Testis (tissue), 3 donors: ENCODE results near the gene NFE2L1. TPM values are rescaled to one million over a fixed set of nuclear protein-coding genes. Genes with fewer than 3 reads are reported as not detected.
A peak's percentile ranks its signal among the peaks of the same experiment; 100 is the strongest.

Source experiments
- DNase-seq: peaks from one replicate; pipeline ENCODE4 v3.0.0-alpha.2; 2019
- H3K27ac ChIP-seq, 2 donors: fragments of 200-600 bp; sonication (generic); one replicate each; pipeline ENCODE4 v1.5.1; 2019
- H3K27me3 ChIP-seq: fragments of 200-600 bp; sonication (generic); one replicate; pipeline ENCODE4 v1.5.1; 2019
- H3K36me3 ChIP-seq: fragments of 200-600 bp; sonication (generic); one replicate; pipeline ENCODE4 v1.5.1; 2017; ENCODE audit warnings: low read depth; ENCODE audit errors: missing control alignments
- H3K4me1 ChIP-seq: fragments of 200-600 bp; sonication (generic); one replicate; pipeline ENCODE4 v1.5.1; 2019
- H3K4me3 ChIP-seq, 2 donors: fragments of 200-600 bp; sonication (generic); one replicate each; pipeline ENCODE4 v1.5.1; 2017 to 2019
- H3K9me3 ChIP-seq: fragments of 200-600 bp; sonication (generic); one replicate; pipeline ENCODE4 v1.5.1; 2017
- CTCF ChIP-seq, 3 experiments: fragments of 450-650 bp in 2 of 3; fragments of 200-600 bp in 1 of 3; sonication (generic) in 1 of 3; IDR thresholded peaks; one replicate each; pipeline ENCODE4 v1.5.1; 2016 to 2019; ENCODE audit warnings: antibody characterized with exemption in 3 of 3, mild to moderate bottlenecking in 2 of 3, moderate library complexity in 1 of 3
- POLR2A ChIP-seq: fragments of 450-650 bp; IDR thresholded peaks from one replicate; pipeline ENCODE4 v1.6.1; 2017; ENCODE audit warnings: antibody characterized with exemption, mild to moderate bottlenecking, moderate library complexity
- WGBS, 2 donors: methylation state at CpG; one replicate each; pipeline ENCODE4 v1.1.5; 2018; 5-methylcytosine and 5-hydroxymethylcytosine counted together
- intact Hi-C: fragments of 100-400 bp; cut with DNase I; formaldehyde crosslinking; loops from one replicate; pipeline ENCODE4 v1.15.1; 2023; ENCODE audit warnings: low total_unique reads
- polyA plus RNA-seq: library from polyadenylated mRNA; stranded (reverse); fragments of 350-450 nt; fragmentation: Illumina TruSeq; extraction: RNeasy Lipid Tissue Mini Kit (QIAGEN cat#74804); gene quantifications from one replicate; pipeline ENCODE4 v1.2.3, GENCODE V29; 2014; ENCODE audit warnings: low read depth, low replicate concordance; ENCODE audit not compliant: insufficient read depth
- total RNA-seq, 2 donors: library from RNA; depleted of rRNA; stranded (reverse); fragments of >200 nt; gene quantifications; one replicate each; pipeline ENCODE4 v1.2.3, GENCODE V29; 2016

Gene NFE2L1
- total and polyA plus RNA-seq, 3 donors from 2014 or later: 180 to 199 (median 193) TPM

- H3K4me1 ChIP-seq: peaks cover 7% of the 10 kb centered on the region
- H3K27ac ChIP-seq: peak overlapping the region in 1 of 2 donors; percentile 88
- H3K27me3 ChIP-seq: no peaks in the 10 kb centered on the region
- H3K36me3 ChIP-seq: no peaks in the 10 kb centered on the region
- no peaks in the 10 kb centered on the region for H3K9me3 ChIP-seq
- DNase-seq: no peak
- 62 to 67% methylated on average over 19 of the region's 19 CpGs for WGBS, 2 donors
- TF ChIP-seq CTCF (IDR thresholded peaks at IDR 0.05) (no peak), POLR2A (no peak)
- intact Hi-C loops: no loop called here
- H3K4me3 ChIP-seq: no peak overlapping the region
Observed at GRCh38 chr17:48102043-48102750, 54.0 kb downstream of the NFE2L1 start.

- no peaks in the 10 kb centered on the region for H3K36me3 ChIP-seq
- peak; percentile 68 for DNase-seq
- intact Hi-C loops: no loop called here
- H3K4me1 ChIP-seq: peaks cover 7% of the 10 kb centered on the region
- no peak overlapping the region for H3K27ac ChIP-seq
- no peaks in the 10 kb centered on the region for H3K27me3 ChIP-seq
- TF ChIP-seq CTCF (IDR thresholded peaks at IDR 0.05): no peak
- no peak for TF ChIP-seq POLR2A
- 60 to 77% methylated on average over 14 of the region's 14 CpGs for WGBS, 2 donors
- H3K4me3 ChIP-seq: no peak overlapping the region
- H3K9me3 ChIP-seq: no peaks in the 10 kb centered on the region
Observed at GRCh38 chr17:48102798-48103715, 54.9 kb downstream of the NFE2L1 start.

- Histone ChIP-seq H3K27me3 (no peaks in the 10 kb centered on the region), H3K27ac (no peak overlapping the region), H3K4me1 (peaks cover 14% of the 10 kb centered on the region), H3K4me3 (no peak overlapping the region), H3K36me3 (no peaks in the 10 kb centered on the region), H3K9me3 (no peaks in the 10 kb centered on the region)
- TF ChIP-seq CTCF (IDR thresholded peaks at IDR 0.05) (no peak), POLR2A (no peak)
- DNase-seq: no peak
- WGBS, 2 donors: 81 to 91% methylated on average over 7 of the region's 7 CpGs
- intact Hi-C loops: no loop called here
Observed at GRCh38 chr17:48104440-48104839, 56.3 kb downstream of the NFE2L1 start.

GRCh38 chr17:48106802-48107136, 58.6 kb downstream of the NFE2L1 start:
- TF ChIP-seq CTCF (IDR thresholded peaks at IDR 0.05) (no peak), POLR2A (no peak)

More at GRCh38 chr17:48106802-48107136, 58.6 kb downstream of the NFE2L1 start:
- Histone ChIP-seq H3K9me3 (no peaks in the 10 kb centered on the region), H3K4me3 (peak overlapping the region; percentile 76 to 88), H3K27me3 (no peaks in the 10 kb centered on the region), H3K27ac (peak overlapping the region in 1 of 2 donors; percentile 96), H3K4me1 (peaks cover 10% of the 10 kb centered on the region), H3K36me3 (no peaks in the 10 kb centered on the region)
- 20 to 27% methylated on average over 13 of the region's 13 CpGs for WGBS, 2 donors
- DNase-seq: no peak
- intact Hi-C loops: no loop called here
